Heart right ventricle (tissue), 16 donors: ENCODE data around the gene SDR39U1. TPM values are rescaled to one million over a fixed set of nuclear protein-coding genes. Genes with fewer than 3 reads are reported as not detected.

Source experiments
- ATAC-seq, 8 donors: fragments of 200-7000 bp; cut with Tn5 transposase; one replicate each; pipeline ENCODE4 v1.9.1; 2020; ENCODE audit warnings: mild to moderate bottlenecking in 8 of 8, moderate library complexity in 8 of 8, moderate number of reproducible peaks in 1 of 8
- DNase-seq, 2 donors: peaks; one replicate each; pipeline ENCODE4 v3.0.0-alpha.2; 2020
- H3K27ac ChIP-seq, 10 donors: fragments of 200-600 bp; sonication (generic) in 2 of 10; one replicate each; pipeline versions ENCODE4 v1.5.0 to v1.8.0; 2020 to 2022; ENCODE audit warnings: mild to moderate bottlenecking in 3 of 10
- H3K27me3 ChIP-seq, 7 donors: fragments of 200-600 bp; one replicate each; pipeline ENCODE4 v1.8.0; 2021 to 2022; ENCODE audit warnings: mild to moderate bottlenecking in 2 of 7
- H3K36me3 ChIP-seq, 9 donors: fragments of 200-600 bp; sonication (generic) in 1 of 9; one replicate each; pipeline versions ENCODE4 v1.5.0 to v1.8.0; 2020 to 2022; ENCODE audit warnings: mild to moderate bottlenecking in 2 of 9
- H3K4me1 ChIP-seq, 9 donors: fragments of 200-600 bp; sonication (generic) in 1 of 9; one replicate each; pipeline versions ENCODE4 v1.5.0 to v1.8.0; 2020 to 2022; ENCODE audit warnings: mild to moderate bottlenecking in 4 of 9
- H3K4me3 ChIP-seq, 10 donors: fragments of 200-600 bp; sonication (generic) in 2 of 10; one replicate each; pipeline versions ENCODE4 v1.5.0 to v1.8.0; 2020 to 2022; ENCODE audit warnings: mild to moderate bottlenecking in 7 of 10, moderate library complexity in 2 of 10
- H3K9me3 ChIP-seq, 11 donors: fragments of 200-600 bp in 10 of 11; sonication (generic) in 2 of 11; one replicate each; pipeline versions ENCODE4 v1.5.0 to v1.8.0; 2013 to 2022; ENCODE audit warnings: mild to moderate bottlenecking in 2 of 11, control low read depth in 1 of 11, moderate library complexity in 1 of 11
- WGBS, 2 donors: extraction: QIAGEN DNeasy Blood & Tissue Kit; methylation state at CpG; one replicate each; pipeline ENCODE4 v1.1.7; 2013; ENCODE audit warnings: inconsistent platforms in 1 of 2; 5-methylcytosine and 5-hydroxymethylcytosine counted together
- intact Hi-C, 10 donors: fragments of 100-400 bp; cut with DNase I; formaldehyde crosslinking; loops; one replicate each; pipeline versions ENCODE4 v1.11.1 to v1.14.2; 2022
- polyA plus RNA-seq, 2 donors: library from polyadenylated mRNA; stranded (reverse); fragments of 200-250 nt; gene quantifications; one replicate each; pipeline ENCODE4 v1.2.3, GENCODE V29; 2013
- total RNA-seq, 10 donors: library from RNA; stranded (reverse); fragmentation: NEBNext Ultra II Directional in 3 of 10; extraction: Animal tissue kit (Norgen Biotek cat#: 25700) in 3 of 10; gene quantifications; one replicate each; pipeline versions ENCODE4 v1.2.1 to v1.2.4, GENCODE V29; 2021 to 2023
- TF ChIP-seq, protein P1 (sequence below), 9 donors: fragments of 200-600 bp; sonication (generic) in 2 of 9; IDR thresholded peaks; one replicate each; pipeline versions ENCODE4 v1.5.0 to v1.8.0; 2021 to 2022; ENCODE audit warnings: antibody characterized with exemption in 9 of 9, mild to moderate bottlenecking in 5 of 9, moderate library complexity in 1 of 9
- donor health status: Arrhythmogenic right ventricular cardiomyopathy.
- donor health status: ischemic (EF 13 %, LVEDD 7.1; RV severe dilation, severe dysfunction).
- donor health status: healthy with polysubstance abuse.
- donor health status: DM: no; HTN: yes; CAD: no.
- donor health status: DM: no; HTN: no; CAD: no.
- donor health status: ischemic (EF 25% LVEDD 6.9; RV normal size, moderate dysfunction).
- donor health status: ischemic (EF 25% LVEDD 5.7; RV mildly dilated, moderate dysfunction).
- donor health status: healthy.
- donor health status: DM: yes; HTN: yes; CAD: no.
- donor health status: Ischemic cardiomyopathy.
- donor health status: ischemic (EF 35%, LVEDD 5.7; RV mildly dilated, moderate dysfunction).
- donor health status: nonischemic (EF 11% LVEDD 7.7; RV severe dilation, severe dysfunction).
- donor health status: DM: yes; HTN: yes; CAD: no.
- donor health status: PGD.
- donor health status: ischemic (EF 29% LVEDD 5.4; RV normal size, mild dysfunction).
- donor health status: nonischemic (EF 23%, LVEDD 6.1; RV moderate dilation, normal function).

The SDR39U1 gene
- total and polyA plus RNA-seq, 12 donors, result 55.6 to 108 (median 69.5) TPM

DNA sequence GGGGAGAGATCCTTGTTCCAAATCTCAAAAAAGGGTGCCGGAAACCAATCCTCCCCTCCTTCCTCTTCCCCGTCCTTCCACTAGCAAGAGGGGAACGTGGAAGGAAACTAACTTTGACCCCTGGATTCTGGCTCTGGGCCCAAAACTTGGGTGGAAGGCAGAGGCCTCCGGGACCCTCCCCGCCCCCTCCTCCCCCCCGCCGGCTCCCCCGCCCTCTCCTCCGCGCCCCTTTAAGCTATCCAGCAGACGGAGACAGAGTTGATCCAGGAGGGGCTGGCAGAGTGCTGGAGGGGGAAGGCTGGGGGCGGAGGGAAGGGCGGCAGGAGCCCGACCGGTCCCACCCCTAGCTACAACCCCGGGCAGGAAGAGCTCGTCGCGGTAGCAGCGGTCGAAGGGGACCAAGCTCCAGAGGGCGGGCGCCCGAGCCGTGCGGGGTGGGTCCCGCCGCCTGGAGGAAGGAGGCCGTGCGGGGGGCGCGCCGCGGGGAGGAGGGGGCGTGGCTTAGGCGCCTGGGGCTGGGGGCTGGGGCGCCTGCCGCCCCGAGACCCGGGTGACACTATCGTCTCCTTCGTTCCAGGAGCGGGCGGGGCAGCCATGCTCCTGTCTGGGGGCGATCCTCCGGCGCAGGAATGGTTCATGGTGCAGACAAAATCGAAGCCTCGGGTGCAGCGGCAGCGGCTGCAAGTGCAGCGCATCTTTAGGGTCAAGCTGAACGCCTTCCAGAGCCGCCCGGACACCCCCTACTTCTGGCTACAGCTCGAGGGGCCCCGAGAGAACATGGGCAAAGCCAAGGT, 43.7 kb downstream of the SDR39U1 start, which contains the start of gene NYNRIN:
Gene NYNRIN, plus strand, starts transcription at position 351 of the 794 bp plus-strand sequence. Its CDS starts 244 bp downstream, at position 595.
- intact Hi-C loops, result loop anchor here in 4 of 10 donors (2.0 kb wide), 2 partner anchors 30 to 32 kb away; partner anchors contain the start of genes CBLN3 (in 1 of the 4) and KHNYN (in 1 of the 4)
- ATAC-seq, result peak; percentile 84 to 93 (median 89)

DNA sequence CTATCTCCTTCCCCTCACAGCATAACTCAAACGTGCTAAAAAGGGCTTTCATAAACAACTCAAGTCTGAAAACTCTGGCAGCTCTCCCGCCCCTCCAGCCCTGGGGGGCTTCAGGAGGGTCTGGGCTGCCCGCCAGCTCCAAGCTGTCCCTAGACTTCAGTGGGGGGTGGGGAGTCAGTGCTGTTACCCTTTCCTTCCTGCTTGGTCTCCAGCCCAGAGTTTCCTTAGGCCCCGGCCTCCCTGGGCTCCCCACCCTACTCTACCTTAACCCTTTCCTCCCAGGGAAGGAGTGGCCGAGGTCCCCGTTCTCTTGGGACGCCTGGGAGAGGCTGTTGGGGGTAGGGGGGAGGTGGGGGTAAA, 44.3 kb downstream of the SDR39U1 start:
- peak; percentile 53 to 91 (median 78) for ATAC-seq
- intact Hi-C loops, result loop anchor here in 4 of 10 donors (2.0 kb wide), 2 partner anchors 31 kb away; partner anchors contain the start of genes CBLN3 (in 1 of the 4) and KHNYN (in 1 of the 4)
- Histone ChIP-seq H3K4me1 (peaks cover 11 to 58% (median 43%) of the 10 kb centered on the region in 9 donors), H3K27me3 (no peaks in the 10 kb centered on the region), H3K9me3 (no peaks in the 10 kb centered on the region), H3K4me3 (peak overlapping the region; percentile 49 to 83 (median 74)), H3K27ac (peak overlapping the region; percentile 67 to 90 (median 86)), H3K36me3 (no peaks in the 10 kb centered on the region)
- DNase-seq, result peak; percentile 66 to 79
- WGBS, 2 donors, result 30 to 32% methylated on average over 7 of the region's 7 CpGs
- TF ChIP-seq, protein P1, sequence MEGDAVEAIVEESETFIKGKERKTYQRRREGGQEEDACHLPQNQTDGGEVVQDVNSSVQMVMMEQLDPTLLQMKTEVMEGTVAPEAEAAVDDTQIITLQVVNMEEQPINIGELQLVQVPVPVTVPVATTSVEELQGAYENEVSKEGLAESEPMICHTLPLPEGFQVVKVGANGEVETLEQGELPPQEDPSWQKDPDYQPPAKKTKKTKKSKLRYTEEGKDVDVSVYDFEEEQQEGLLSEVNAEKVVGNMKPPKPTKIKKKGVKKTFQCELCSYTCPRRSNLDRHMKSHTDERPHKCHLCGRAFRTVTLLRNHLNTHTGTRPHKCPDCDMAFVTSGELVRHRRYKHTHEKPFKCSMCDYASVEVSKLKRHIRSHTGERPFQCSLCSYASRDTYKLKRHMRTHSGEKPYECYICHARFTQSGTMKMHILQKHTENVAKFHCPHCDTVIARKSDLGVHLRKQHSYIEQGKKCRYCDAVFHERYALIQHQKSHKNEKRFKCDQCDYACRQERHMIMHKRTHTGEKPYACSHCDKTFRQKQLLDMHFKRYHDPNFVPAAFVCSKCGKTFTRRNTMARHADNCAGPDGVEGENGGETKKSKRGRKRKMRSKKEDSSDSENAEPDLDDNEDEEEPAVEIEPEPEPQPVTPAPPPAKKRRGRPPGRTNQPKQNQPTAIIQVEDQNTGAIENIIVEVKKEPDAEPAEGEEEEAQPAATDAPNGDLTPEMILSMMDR (IDR thresholded peaks at IDR 0.05), result no peak

More for the DNA sequence above, 43.7 kb downstream of the SDR39U1 start, which contains the start of gene NYNRIN:
- Histone ChIP-seq H3K27ac (peak within 1 kb of the TSS; percentile 67 to 90 (median 86)), H3K27me3 (no peaks in the 10 kb centered on the region), H3K9me3 (no peaks in the 10 kb centered on the region), H3K4me1 (peaks cover 11 to 63% (median 49%) of the 10 kb centered on the region in 9 donors), H3K36me3 (no peaks in the 10 kb centered on the region), H3K4me3 (peak within 1 kb of the TSS; percentile 49 to 83 (median 74))
- TF ChIP-seq, protein P1 (IDR thresholded peaks at IDR 0.05), result peak in 2 of 9 donors; percentile 18 to 24
- peak; percentile 80 to 82 for DNase-seq
- WGBS, 2 donors, result 2% methylated on average over 39 to 56 of the region's 57 CpGs

DNA sequence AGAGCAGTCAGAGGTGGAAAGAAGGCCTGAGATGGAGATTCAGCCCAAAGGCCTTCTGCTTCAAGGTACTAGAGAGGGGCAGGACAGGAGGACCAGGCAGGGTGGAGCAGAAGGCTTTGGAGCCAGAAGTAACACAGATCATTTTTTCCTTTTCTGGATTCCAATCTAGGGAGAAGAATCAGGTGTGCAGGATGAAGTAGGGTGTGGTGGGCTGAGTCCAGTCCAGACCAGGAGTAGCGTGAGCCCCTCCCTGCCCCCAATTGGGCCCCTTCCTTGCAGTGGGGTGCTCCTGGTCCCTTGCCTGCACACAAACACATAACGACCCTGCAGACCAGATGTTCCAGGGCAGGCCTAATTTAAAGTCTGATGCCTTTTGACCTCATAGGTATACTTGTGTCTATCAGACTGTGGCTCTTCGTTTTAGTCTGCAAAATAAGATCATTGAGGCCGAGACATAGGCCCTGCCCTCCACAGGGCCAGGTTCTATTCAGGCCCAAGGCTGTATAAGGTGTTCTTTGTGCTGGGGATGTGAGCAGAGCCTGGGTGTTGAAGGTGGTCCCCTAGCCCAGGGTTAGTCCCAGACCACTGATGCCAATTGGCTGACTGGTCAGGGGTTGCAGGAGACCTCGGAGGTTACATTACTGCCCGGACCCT, 44.8 kb downstream of the SDR39U1 start:
- H3K4me1 ChIP-seq, result peaks cover 11 to 53% (median 38%) of the 10 kb centered on the region in 9 donors
- ATAC-seq (peak in 3 of 8 donors; percentile 5 to 15 (median 13)), DNase-seq (no peak)
- H3K27me3 ChIP-seq, result no peaks in the 10 kb centered on the region
- 44 to 61% methylated on average over 6 of the region's 6 CpGs for WGBS, 2 donors
- intact Hi-C loops, result loop anchor here in 4 of 10 donors (2.0 kb wide), 2 partner anchors 31 kb away; partner anchors contain the start of genes CBLN3 (in 1 of the 4) and KHNYN (in 1 of the 4)
- TF ChIP-seq, protein P1 (IDR thresholded peaks at IDR 0.05), result no peak
- no peaks in the 10 kb centered on the region for H3K9me3 ChIP-seq
- peak overlapping the region; percentile 67 to 90 (median 86) for H3K27ac ChIP-seq
- no peaks in the 10 kb centered on the region for H3K36me3 ChIP-seq
- H3K4me3 ChIP-seq, result peak overlapping the region in 6 of 10 donors; percentile 49 to 83 (median 78)
